Gastrocnemius medialis (tissue), 4 donors: ENCODE measurements around the gene TRIM31.

Source experiments
- POLR2A ChIP-seq, 2 donors: fragments of 450-650 bp; IDR thresholded peaks; one replicate each; pipeline ENCODE4 v1.6.1; 2017; ENCODE audit warnings: antibody characterized with exemption in 2 of 2, mild to moderate bottlenecking in 2 of 2, moderate library complexity in 2 of 2
- TF ChIP-seq, protein P1 (sequence below), 5 experiments: fragments of 450-650 bp in 3 of 5; fragments of 200-600 bp in 2 of 5; sonication (generic) in 2 of 5; IDR thresholded peaks in 4 of 5; conservative IDR thresholded peaks in 1 of 5; 1 replicate in 4 of 5; 2 replicates in 1 of 5; pipeline ENCODE4 v1.5.1; 2016 to 2019; ENCODE audit warnings: antibody characterized with exemption in 5 of 5, mild to moderate bottlenecking in 3 of 5, moderate library complexity in 3 of 5

DNA sequence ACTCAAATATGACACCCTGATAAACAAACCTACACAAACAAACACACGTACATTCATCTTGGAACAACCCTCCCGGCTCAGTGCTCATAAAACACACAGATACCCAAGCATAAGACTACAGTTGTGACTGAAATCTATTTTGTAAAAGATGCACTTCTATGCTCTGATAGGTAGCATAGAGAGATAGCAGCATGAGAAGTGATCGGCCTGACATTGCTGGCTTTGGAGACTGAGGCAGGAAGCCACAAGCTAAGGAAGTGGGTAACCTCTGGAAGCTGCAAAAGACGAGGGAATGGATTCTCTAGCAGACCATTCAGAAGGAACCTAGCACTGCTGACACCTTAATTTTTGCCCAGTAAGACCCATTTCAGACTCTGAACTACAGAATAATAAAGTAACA is 35.7 kb downstream of the TRIM31 start:
- TF ChIP-seq, protein P1, sequence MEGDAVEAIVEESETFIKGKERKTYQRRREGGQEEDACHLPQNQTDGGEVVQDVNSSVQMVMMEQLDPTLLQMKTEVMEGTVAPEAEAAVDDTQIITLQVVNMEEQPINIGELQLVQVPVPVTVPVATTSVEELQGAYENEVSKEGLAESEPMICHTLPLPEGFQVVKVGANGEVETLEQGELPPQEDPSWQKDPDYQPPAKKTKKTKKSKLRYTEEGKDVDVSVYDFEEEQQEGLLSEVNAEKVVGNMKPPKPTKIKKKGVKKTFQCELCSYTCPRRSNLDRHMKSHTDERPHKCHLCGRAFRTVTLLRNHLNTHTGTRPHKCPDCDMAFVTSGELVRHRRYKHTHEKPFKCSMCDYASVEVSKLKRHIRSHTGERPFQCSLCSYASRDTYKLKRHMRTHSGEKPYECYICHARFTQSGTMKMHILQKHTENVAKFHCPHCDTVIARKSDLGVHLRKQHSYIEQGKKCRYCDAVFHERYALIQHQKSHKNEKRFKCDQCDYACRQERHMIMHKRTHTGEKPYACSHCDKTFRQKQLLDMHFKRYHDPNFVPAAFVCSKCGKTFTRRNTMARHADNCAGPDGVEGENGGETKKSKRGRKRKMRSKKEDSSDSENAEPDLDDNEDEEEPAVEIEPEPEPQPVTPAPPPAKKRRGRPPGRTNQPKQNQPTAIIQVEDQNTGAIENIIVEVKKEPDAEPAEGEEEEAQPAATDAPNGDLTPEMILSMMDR (IDR thresholded peaks at IDR 0.05 in 4 of 5, conservative IDR thresholded peaks at IDR 0.05 in 1 of 5): no peak
- no peak for TF ChIP-seq POLR2A (IDR thresholded peaks at IDR 0.05)
